Uterus (tissue), 2 donors: ENCODE results near the gene GOLGA7B.

Source experiments
- POLR2A ChIP-seq, 2 donors: fragments of 450-650 bp; IDR thresholded peaks; one replicate each; pipeline ENCODE4 v1.6.1; 2016; ENCODE audit warnings: antibody characterized with exemption in 2 of 2, mild to moderate bottlenecking in 1 of 2, moderate library complexity in 1 of 2
- TF ChIP-seq, protein P1 (sequence below), 4 experiments: fragments of 200-600 bp in 2 of 4; fragments of 450-650 bp in 2 of 4; sonication (generic) in 2 of 4; IDR thresholded peaks; one replicate each; pipeline ENCODE4 v1.5.1; 2016 to 2019; ENCODE audit warnings: antibody characterized with exemption in 4 of 4, mild to moderate bottlenecking in 2 of 4, moderate library complexity in 1 of 4

DNA sequence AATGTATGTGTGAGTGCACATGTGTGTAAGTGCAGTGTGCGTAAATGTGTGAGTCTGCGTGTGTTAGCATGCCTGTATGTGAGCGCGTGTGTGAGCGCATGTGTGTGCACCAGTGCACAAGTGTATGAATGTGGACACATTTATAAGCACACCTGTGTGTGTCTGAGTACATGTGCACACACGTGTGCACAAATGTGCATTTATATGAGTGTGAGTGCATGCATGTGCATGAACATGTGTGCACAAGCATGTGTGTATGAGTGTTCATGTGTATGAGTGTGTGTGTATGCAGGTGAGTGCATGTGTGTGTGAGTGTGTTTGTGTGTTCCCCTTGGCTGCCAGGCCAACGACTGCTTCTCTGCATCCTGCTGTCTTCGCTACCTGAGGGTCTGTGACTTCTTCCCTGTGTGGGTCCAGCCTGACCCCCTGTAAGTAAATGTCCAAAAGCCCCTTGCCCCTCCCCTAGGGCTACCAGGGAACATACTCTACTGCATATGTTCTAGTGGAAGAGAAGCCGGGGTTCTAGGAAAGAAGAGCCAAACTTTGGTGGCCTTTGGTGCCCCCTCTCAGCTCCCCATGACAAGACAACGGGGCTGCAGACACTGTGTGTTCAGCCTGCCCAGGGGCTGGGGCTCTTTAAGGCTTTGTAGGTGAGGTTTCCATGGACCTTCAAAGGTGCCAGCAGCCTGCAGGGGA, 17.0 kb downstream of the GOLGA7B start:
- TF ChIP-seq, protein P1, sequence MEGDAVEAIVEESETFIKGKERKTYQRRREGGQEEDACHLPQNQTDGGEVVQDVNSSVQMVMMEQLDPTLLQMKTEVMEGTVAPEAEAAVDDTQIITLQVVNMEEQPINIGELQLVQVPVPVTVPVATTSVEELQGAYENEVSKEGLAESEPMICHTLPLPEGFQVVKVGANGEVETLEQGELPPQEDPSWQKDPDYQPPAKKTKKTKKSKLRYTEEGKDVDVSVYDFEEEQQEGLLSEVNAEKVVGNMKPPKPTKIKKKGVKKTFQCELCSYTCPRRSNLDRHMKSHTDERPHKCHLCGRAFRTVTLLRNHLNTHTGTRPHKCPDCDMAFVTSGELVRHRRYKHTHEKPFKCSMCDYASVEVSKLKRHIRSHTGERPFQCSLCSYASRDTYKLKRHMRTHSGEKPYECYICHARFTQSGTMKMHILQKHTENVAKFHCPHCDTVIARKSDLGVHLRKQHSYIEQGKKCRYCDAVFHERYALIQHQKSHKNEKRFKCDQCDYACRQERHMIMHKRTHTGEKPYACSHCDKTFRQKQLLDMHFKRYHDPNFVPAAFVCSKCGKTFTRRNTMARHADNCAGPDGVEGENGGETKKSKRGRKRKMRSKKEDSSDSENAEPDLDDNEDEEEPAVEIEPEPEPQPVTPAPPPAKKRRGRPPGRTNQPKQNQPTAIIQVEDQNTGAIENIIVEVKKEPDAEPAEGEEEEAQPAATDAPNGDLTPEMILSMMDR (IDR thresholded peaks at IDR 0.05), result no peak
- TF ChIP-seq POLR2A (IDR thresholded peaks at IDR 0.05), result no peak
